Left lung (tissue), 10 donors: Measurements from ENCODE around the gene SOX13. TPM values are rescaled to one million over a fixed set of nuclear protein-coding genes. Genes with fewer than 3 reads are reported as not detected.
A peak's percentile ranks its signal among the peaks of the same experiment; 100 is the strongest.
"Not testable (repeated sequence)": the region's sequence is repeated elsewhere in the genome, so short reads cannot be mapped to it uniquely, and the experiment has no call there.

Source experiments
- ATAC-seq: fragments of 200-7000 bp; cut with Tn5 transposase; one replicate; pipeline ENCODE4 v1.9.1; 2020; ENCODE audit warnings: moderate library complexity
- DNase-seq, 4 donors: peaks; one replicate each; pipeline ENCODE4 v3.0.0-alpha.2; 2013 to 2020
- H3K27ac ChIP-seq, 2 donors: fragments of 200-600 bp; sonication (generic) in 1 of 2; one replicate each; pipeline versions ENCODE4 v1.5.0 to v1.8.0; 2020 to 2021
- H3K27me3 ChIP-seq, 2 donors: fragments of 200-600 bp; sonication (generic) in 1 of 2; one replicate each; pipeline versions ENCODE4 v1.5.0 to v1.8.0; 2020 to 2021
- H3K36me3 ChIP-seq, 2 donors: fragments of 200-600 bp; sonication (generic) in 1 of 2; one replicate each; pipeline versions ENCODE4 v1.5.0 to v1.8.0; 2020 to 2021
- H3K4me1 ChIP-seq, 2 donors: fragments of 200-600 bp; one replicate each; pipeline ENCODE4 v1.8.0; 2021
- H3K4me3 ChIP-seq, 2 donors: fragments of 200-600 bp; sonication (generic) in 1 of 2; one replicate each; pipeline versions ENCODE4 v1.5.0 to v1.8.0; 2020 to 2021; ENCODE audit warnings: mild to moderate bottlenecking in 1 of 2
- H3K9me3 ChIP-seq, 2 donors: fragments of 200-600 bp; sonication (generic) in 1 of 2; one replicate each; pipeline versions ENCODE4 v1.5.0 to v1.8.0; 2020 to 2021
- intact Hi-C, 2 donors: fragments of 100-400 bp; cut with DNase I; formaldehyde crosslinking; loops; one replicate each; pipeline versions ENCODE4 v1.11.2 to v1.14.2; 2022
- polyA plus RNA-seq, 6 donors: library from polyadenylated mRNA; unstranded; fragments of 120-200 nt; gene quantifications; one replicate each; pipeline ENCODE4 v1.2.1, GENCODE V29; 2013; ENCODE audit not compliant: insufficient read length in 6 of 6
- total RNA-seq, 2 donors: library from RNA; stranded (reverse); fragmentation: NEBNext Ultra II Directional; extraction: Animal tissue kit (Norgen Biotek cat#: 25700); gene quantifications; one replicate each; pipeline ENCODE4 v1.2.1, GENCODE V29; 2021
- TF ChIP-seq, protein P1 (sequence below), 2 donors: fragments of 200-600 bp; sonication (generic) in 1 of 2; IDR thresholded peaks; one replicate each; pipeline versions ENCODE4 v1.5.0 to v1.8.0; 2021; ENCODE audit warnings: antibody characterized with exemption in 2 of 2
- donor health status: DM: no; HTN: yes; CAD: no.
- donor health status: DM: no; HTN: no; CAD: no.

Gene SOX13
- total and polyA plus RNA-seq, 8 donors, result 41.7 to 62.8 (median 49.1) TPM

GRCh38 chr1:204089044-204089751 is 16.3 kb downstream of the SOX13 start:
- no peaks in the 10 kb centered on the region for H3K36me3 ChIP-seq
- DNase-seq, result peak in 2 of 4 donors; percentile 44 to 65
- H3K4me1 ChIP-seq, result peaks cover 25 to 84% of the 10 kb centered on the region in 2 donors
- no peaks in the 10 kb centered on the region for H3K9me3 ChIP-seq
- H3K27me3 ChIP-seq, result no peaks in the 10 kb centered on the region
- H3K27ac ChIP-seq, result peak overlapping the region; percentile 52 to 67
- ATAC-seq, result no peak
- intact Hi-C loops, result no loop called here
- TF ChIP-seq, protein P1, sequence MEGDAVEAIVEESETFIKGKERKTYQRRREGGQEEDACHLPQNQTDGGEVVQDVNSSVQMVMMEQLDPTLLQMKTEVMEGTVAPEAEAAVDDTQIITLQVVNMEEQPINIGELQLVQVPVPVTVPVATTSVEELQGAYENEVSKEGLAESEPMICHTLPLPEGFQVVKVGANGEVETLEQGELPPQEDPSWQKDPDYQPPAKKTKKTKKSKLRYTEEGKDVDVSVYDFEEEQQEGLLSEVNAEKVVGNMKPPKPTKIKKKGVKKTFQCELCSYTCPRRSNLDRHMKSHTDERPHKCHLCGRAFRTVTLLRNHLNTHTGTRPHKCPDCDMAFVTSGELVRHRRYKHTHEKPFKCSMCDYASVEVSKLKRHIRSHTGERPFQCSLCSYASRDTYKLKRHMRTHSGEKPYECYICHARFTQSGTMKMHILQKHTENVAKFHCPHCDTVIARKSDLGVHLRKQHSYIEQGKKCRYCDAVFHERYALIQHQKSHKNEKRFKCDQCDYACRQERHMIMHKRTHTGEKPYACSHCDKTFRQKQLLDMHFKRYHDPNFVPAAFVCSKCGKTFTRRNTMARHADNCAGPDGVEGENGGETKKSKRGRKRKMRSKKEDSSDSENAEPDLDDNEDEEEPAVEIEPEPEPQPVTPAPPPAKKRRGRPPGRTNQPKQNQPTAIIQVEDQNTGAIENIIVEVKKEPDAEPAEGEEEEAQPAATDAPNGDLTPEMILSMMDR (IDR thresholded peaks at IDR 0.05), result no peak
- H3K4me3 ChIP-seq, result no peak overlapping the region

GRCh38 chr1:204090132-204090531 is 17.2 kb downstream of the SOX13 start:
- Histone ChIP-seq H3K4me1 (peaks cover 26 to 82% of the 10 kb centered on the region in 2 donors), H3K27ac (peak overlapping the region in 1 of 2 donors; percentile 67)
- ATAC-seq, H3K9me3 ChIP-seq, intact Hi-C loops, H3K27me3 ChIP-seq, H3K36me3 ChIP-seq, DNase-seq, H3K4me3 ChIP-seq: not testable (repeated sequence)

- TF ChIP-seq, protein P1 (IDR thresholded peaks at IDR 0.05), result no peak
- Histone ChIP-seq H3K4me3 (no peak overlapping the region), H3K4me1 (peaks cover 28 to 82% of the 10 kb centered on the region in 2 donors), H3K27me3 (no peaks in the 10 kb centered on the region), H3K36me3 (no peaks in the 10 kb centered on the region), H3K27ac (peak overlapping the region in 1 of 2 donors; percentile 28), H3K9me3 (no peaks in the 10 kb centered on the region)
- ATAC-seq (no peak), DNase-seq (peak in 1 of 4 donors; percentile 20)
- intact Hi-C loops, result no loop called here
These were observed 18.2 kb downstream of the SOX13 start for GRCh38 chr1:204091066-204091465.

GRCh38 chr1:204091787-204092312 is 18.9 kb downstream of the SOX13 start:
- intact Hi-C loops, result no loop called here
- Histone ChIP-seq H3K4me1 (peaks cover 28 to 78% of the 10 kb centered on the region in 2 donors), H3K36me3 (no peaks in the 10 kb centered on the region), H3K27me3 (no peaks in the 10 kb centered on the region), H3K9me3 (no peaks in the 10 kb centered on the region), H3K4me3 (no peak overlapping the region), H3K27ac (peak overlapping the region in 1 of 2 donors; percentile 2)
- ATAC-seq (no peak), DNase-seq (no peak)
- TF ChIP-seq, protein P1 (IDR thresholded peaks at IDR 0.05), result no peak

DNA sequence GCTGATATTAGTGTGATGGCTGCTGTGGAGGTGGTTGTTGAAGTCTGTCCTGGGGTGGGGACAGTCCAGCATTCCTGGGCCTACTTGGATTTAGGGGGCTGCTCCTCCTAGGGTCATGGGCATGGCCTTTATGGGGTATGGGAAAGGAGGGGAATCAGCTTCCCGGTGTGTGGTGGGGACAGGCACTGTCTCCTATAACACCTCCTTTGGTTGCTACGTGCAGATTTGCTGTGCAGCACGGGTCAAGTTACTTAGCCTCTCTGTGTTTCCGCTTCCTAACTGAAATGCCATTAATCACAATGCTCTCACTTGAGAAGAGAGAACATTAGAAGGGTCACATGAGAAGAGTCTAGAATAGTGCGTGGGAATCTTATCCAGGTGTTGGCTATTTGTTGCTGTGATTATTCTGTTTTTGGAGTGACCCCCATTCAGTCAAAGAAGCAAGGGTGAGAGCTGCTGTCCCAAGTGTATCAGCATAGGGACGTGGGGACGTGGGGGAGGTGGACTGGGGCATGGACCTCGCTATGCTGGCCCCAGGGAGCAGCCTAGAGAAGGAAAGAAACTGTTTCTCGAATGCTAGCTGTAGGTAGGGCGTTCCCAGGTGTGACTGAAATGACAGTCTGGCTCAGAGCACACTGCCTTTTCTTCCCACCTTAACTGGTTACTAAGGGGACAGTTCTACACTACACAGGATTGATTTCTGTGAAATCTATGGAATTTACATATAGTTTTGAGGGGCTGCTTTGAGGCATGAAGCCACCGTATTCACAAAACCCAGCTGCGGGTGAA is 19.9 kb downstream of the SOX13 start:
- Histone ChIP-seq H3K9me3 (no peaks in the 10 kb centered on the region), H3K4me1 (peaks cover 20 to 72% of the 10 kb centered on the region in 2 donors), H3K27ac (peak overlapping the region in 1 of 2 donors; percentile 2), H3K4me3 (no peak overlapping the region), H3K36me3 (no peaks in the 10 kb centered on the region), H3K27me3 (no peaks in the 10 kb centered on the region)
- intact Hi-C loops, result no loop called here
- DNase-seq (no peak), ATAC-seq (no peak)
- TF ChIP-seq, protein P1 (IDR thresholded peaks at IDR 0.05), result no peak
